Embryonic facial prominence (tissue), 1 donor: Measurements from ENCODE around the gene WBP1L.
A peak's percentile ranks its signal among the peaks of the same experiment; 100 is the strongest.

ENCODE experiments used
- DNase-seq: peaks from one replicate; pipeline ENCODE4 v3.0.0-alpha.2; 2016; ENCODE audit errors: extremely low spot score

Gene WBP1L

DNA sequence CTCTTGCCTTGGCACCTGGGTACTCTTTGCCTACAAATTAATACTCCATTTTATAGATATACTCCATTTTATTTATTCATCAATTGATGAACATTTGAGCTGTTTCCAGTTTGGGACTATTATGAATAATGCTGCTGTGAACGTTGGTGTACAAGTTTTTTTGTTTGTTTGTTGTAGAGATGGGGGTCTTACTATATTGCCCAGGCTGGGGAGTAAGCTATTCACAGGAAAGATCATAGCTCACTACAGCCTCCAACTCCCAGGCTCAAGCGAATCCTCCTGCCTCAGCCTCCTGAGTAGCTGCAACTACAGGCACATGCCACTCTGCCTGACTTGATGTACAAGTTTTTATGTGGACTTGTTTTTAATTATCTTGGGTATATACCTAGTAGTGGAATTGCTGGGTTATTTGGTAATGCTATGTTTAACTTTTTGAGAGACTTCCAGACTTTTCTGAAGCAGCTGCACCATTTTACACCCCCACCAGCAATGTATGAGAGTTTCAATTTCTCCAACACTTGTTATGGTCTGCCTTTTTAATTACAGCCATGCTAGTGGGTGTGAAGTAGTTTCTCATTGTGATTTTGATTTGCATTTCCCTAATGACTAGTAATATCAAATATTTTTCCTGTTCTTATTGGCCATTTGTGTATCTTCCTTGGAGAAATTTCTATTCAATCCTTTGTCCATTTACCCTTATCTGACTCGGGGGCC, 15.9 kb downstream of the WBP1L start:
- no peak for DNase-seq

DNA sequence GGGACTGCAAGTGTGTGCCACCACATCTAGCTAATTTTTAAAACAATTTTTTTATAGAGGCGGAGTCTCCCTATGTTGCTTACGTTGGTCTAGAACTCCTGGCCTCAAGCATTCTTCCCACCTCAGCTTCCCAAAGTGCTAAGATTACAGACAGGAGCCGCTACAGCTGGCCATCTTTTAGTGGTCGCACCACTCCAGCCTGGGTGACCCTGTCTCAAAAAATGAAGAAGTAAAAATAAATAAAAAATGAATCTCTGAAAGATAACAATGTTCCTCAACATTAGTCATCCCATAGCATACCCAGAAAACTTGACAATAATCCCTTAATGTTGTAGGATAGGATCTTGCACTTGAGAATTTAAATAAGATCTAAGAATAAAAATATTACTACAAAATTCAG, 18.2 kb downstream of the WBP1L start:
- DNase-seq: no peak

DNA sequence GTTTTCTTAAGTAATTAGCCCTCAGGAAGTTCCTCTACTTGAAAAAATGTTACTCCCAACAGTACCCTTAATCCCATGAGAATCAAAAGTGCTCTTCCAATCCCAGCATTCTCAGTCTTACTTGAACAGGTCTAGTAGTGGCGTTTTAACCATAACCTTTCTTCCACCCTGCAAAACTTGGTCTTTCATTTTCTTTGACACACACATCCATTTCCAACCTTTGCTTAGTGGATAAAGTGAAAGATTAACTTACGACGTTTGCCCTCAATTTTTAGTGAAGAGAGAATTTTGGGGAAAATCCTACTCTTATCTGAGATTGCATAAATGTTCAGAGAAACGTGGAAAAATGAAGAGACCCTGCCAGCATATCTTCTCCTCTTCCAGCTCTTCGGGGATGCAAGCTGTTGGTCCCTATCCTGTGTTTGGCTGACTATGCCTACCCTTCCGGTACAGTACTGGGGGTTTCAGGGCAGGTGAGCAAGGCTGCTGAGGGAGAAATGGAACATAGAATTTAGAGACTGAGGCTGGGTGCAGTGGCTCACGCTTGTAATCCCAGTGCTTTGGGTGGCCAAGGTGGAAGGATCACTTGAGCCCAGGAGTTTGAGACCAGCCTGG, 18.8 kb downstream of the WBP1L start:
- no peak for DNase-seq

DNA sequence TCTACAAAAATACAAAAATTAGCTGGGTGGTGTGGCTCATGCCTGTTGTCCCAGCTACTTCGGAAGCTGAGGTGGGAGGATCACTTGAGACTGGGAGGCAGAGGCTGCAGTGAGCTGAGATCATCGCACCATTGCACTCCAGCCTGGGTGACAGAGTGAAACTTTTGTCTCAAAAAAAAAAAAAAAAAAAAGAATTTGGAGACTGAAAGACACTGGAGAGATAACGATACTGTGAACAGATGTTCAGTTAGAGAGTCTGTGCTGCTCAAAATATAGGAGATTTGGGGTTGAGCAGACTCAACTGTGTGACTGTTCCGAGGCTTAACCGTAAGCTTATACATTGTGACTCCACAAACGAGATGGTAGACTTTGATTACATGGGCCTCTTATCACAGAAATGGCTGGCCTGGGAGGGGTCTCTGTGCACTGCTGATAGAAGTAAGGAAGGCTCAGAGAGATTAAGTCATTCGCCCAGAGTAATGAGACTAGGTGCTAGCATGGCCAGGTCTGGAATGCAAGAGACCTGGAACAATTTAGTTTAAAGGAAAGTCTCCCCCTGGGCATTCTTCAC, 19.4 kb downstream of the WBP1L start:
- no peak for DNase-seq

DNA sequence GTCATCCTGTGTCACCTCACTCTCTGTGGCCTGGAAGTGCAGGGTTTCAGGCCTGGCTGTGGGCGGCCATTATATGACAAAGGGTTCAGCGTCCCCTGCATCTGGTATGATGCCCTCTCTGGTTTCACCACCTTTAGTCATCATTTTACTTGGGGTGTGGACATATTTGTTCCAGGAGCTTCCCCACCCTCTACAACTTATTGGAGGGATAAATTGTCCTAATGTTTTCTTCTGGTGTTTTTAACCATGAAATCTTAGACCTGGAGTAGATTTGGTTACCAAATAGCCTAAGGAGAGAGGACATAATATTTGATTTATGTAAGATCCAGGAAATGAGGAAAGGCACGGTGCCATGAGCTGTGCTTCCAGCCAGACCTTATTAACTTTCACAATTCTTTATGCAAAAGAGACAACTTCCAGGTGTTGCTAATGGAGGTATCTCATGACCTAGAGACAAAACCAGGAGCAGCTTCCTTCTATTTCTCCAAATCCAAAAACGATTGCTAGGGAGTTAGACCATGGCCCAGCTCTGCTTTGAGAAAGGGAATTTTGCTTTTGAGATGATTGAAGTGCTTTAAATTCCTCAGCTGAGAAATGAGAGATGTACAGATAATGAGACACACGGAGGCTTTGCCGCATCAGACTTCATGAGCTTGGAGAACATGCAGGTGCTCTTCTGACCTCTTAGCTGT, 20.9 kb downstream of the WBP1L start:
- no peak for DNase-seq

DNA sequence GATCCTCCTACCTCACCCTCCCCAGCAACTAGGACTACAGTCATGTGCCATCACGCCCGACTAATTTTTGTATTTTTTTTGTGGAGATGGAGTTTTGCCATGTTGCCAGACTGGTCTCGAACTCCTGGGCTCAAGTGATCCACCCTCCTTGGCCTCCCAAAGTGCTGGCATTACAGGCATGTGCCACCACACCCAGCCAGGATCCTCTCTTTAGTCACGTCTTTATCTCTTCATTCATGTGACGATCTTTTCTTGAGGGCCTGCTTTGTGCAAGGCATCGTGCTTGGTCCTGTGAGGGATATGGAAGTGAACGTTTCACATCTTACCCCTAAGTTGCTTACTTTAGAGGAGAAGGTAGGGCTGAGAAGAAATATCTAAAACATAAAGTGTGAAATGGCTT, 21.6 kb downstream of the WBP1L start:
- no peak for DNase-seq

DNA sequence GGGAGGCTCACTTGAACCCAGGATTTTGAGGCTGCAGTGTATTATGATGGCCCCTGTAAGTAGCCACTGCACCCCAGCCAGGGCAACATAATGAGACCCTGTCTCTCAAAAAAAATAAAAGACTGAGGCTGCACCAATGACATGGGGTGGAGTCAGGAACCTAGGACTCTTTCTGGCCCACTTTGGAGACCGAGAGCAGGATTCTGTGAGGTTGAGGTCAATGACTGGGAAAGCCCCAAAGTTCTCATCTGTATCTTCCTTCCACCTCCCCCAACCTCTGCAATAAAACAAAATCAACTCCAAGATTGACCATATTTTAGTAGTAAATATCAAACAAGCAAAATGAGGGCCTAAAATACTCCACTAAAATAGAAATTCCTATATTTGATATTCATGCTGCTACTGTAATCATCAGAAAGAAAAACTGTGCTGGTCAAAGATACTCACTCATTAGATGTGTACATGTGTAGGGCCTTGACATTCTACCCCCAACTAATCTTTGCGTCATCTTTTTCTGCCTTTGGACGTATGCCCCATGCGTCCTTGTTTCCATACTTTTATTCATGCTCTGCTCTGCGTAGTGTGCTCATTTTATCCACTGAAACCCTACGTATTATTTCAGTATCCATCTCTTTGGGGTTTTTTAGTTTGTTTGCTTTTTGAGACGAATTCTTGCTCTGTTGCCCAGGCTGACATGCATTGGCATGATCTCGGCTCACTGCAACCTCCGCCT, 23.8 kb downstream of the WBP1L start:
- no peak for DNase-seq

DNA sequence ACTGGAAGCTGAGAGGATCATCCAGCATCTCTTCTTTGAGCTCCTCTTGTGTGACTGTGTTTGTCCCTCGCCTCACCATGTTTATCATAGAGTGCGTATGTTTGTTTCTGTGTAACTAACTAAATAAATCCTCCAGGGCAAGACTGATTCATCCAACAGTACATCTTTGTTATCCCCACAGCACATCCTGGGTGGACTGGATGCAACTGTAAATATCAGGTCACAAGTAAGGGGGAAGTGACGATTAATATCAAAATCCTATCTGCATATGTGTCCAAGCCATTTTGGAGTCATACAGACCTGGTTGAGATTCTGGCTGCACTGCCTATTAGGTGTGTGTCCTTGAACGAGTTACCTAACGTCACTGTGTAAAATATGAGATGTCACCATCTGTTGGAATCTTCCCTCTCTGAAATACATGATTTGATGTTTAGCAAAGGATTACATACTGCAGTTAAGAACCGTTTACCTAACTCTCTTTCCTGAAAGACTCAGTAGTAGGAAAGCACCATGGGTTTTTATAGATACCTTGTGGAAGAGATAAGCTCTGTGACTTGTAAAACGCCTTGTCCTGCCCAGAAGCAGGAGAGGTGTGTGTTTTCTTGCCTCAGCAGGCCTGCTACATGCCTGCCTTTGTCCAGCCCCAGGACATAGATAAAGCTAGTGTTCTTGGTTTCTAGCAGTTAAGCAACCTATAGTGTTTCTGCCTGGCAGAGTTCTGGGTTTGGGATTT, 25.8 kb downstream of the WBP1L start:
- no peak for DNase-seq

DNA sequence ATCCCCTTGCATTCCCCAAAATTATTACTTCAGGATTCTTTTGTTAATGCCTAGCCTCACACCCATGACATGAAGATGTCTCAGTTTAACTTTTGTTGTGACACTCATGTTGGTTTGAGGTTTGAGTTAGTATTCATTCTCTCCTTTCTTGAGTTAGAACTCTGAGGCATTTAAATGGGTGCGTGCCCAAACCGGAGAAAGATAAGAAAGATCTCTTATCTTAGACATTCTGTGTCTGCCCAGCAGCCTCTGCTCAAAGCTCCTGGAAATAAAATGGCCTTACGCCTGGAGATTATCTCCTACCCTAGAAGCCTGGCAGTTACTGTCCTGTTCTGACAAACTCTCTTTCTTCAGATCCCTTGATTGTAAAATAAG, 26.3 kb downstream of the WBP1L start:
- no peak for DNase-seq

DNA sequence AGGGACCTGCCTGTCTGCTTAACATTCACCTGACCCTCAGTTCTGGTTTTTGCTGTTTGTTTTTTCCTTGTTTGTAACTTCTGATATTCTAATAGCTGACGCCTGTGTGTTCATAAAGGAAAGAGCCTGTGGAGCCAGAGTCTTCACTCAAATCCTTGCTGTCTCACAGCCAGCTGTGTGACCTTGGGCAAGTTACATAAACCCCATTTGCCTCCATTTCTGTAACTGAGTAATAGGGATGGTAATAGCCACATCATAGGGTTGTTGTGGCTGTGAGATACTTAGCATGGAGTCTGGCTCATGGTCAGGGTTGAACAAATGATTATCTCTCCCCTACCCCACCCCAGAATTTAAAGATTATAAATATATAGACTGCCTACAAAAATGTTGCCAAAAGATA, 27.0 kb downstream of the WBP1L start:
- DNase-seq: no peak

DNA sequence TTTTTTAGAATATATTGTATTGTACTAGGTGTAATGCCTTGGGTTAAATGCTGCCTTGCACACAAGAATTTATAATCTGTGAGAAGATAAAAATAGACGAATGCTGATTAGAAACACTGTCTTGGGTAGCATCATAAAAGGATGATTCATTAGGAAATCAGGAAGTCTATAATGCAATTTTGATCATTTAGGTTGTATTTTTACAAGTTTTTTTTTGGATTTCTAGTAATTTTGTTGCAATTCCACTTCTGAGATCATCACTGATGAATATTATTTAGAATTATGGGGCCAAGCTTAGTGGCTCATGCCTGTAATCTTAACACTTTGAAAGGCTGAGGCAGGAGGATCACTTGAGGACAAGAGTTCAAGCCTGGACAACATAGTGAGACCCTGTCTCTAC, 29.6 kb downstream of the WBP1L start:
- DNase-seq: no peak

DNA sequence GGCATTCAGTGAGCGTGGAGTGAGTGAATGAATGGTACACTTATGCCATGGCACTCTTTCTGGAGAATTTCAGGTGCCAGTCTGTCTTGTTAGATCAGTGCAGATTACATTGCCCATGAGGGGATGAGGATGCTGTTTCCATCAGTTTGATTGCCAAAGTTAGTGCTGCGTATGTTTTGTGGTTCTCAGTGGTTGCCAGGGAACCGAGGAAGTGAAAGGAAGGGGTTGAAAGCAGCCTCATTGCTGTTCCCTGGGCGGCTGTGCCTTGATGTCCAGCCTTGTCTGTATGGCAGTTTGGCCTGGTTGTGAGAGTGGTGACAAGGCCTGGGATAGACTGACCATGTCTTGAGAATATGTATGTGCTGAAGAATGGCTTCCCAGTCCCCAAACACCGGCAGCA, 30.2 kb downstream of the WBP1L start:
- DNase-seq: no peak

DNA sequence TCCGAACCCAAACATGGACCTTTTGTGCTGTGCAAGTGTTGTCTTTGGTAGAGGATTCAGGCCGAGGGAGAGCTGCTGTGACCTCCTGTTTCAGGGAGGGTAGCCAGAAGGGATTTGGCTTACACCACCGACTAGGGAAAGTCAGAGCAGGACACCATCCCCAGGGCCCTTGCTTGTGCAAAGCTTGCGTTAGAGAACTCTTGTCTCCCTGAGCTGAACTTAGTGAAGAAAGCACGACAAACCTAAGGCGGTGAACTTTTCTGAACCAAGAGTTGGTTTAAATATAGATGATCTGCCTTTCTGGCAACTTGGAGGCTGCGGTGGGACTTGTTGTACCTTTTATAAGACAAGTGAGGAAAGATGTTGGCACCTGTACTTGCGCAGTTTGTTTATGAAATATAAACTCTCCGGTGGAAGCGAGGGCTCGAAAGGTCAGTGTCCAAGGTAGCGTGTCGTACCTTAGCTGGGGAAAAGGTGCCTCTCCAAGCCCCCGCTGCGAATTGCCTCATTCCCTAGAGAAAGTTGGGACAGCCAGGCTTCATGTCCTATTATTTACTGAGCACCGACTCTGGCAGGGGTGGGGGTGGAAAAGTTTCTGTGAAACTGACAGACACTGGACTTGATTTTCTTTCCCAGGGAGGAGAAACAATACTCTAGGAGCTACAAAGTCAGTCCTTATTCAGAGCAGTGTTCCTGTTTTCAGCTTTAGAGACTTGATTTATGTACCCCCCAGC, 31.6 kb downstream of the WBP1L start:
- DNase-seq: no peak

DNA sequence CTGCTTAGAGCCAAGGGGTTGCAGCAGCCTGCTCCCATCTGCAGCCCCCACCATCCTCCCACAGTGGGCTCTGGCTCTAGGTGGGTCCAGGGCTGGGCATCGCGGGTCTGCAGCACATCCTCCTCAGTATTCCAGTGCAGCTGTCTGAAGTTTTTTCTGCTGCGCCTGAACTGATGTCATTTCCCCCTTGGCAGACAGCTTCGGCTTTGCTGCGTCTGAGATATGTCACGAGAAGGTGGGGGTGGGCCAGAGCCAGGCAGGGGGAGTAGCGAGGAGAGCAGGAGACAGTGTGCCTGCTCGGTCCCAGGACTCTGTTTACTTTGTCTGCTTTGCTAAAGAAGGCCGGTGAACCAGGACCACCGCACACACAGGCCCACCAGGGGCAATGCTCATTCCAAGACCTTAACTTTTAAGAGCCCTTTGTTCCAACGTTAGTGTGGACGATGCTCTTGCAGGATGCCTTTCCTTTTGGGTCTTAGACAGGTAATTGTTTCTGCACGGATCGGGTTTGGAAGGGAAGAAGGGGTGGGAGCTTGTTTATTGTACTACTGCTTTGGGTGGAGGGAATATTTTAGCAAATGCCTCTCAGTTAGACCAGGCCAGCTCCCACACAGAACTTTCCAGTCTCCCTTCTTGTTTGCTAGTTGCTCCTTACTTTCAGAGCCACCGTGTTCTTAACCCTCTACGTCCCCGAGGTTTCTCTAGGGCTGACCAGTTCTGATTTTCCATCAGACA, 32.4 kb downstream of the WBP1L start:
- peak; percentile 84 for DNase-seq

DNA sequence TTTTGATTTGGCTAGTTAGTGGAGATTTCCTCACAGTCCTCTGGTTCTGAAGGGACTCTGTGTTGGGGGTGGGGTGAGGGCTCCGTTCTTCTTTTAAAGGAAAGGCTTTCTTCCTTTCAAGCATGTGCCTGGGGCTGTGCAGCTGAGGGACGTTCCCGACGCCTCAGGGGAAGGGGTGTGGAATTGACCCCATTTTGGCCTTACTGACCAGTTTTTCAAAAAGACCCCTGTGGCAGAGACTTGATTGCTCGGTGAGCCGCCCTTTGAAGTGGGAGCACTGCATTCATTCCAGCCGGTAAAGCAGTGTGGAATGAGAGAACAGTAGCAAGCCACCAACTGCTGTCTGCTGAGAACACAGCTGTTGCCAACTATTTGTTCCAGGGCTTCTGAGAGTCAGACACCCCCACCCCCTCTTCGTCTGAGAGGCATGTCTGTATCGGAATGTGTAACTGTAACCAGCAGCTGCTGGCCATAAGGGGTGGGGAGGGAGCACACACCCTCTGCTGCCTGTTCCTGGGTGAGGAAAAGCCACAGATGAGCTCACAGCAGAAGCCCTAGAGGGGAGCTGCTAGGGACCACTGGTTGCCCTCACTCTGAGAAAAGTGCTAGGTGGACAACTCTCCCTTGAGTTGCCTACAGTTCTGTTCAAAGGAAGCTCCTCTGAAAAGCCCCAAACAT, 33.2 kb downstream of the WBP1L start:
- peak; percentile 94 for DNase-seq

DNA sequence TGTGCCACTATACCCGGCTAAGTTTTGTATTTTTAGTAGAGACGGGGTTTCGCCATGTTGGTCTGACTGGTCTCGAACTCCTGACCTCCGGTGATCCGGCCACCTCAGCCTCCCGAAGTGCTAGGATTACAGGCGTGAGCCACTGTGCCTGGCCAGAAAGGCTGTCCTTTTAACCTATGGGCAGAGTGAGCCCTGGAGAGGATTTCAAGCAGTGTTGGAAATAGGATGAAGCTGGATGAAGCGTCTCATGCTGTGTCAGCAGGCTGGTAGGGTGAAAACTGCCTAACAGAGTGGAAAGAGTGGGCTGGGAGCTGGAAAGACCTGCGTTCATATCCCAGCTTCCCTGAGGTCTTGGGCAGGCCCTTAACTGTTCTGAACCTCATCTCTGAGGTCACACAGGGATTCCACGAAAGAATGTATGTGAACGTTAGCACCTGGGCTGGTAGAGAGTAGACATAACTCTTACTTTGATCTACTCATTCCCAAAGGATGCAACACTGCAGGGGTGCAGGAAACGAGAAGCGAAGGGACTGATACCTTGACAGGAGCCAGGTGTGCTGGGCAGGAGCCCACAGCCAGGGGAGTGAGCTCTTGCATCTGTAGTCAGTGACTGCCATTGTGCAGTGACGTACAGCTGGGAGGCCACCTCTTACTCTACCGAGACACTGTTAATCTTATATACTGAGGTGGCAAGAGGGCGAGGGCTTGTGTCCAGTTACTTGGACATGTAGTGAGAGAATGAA, 34.1 kb downstream of the WBP1L start:
- no peak for DNase-seq

DNA sequence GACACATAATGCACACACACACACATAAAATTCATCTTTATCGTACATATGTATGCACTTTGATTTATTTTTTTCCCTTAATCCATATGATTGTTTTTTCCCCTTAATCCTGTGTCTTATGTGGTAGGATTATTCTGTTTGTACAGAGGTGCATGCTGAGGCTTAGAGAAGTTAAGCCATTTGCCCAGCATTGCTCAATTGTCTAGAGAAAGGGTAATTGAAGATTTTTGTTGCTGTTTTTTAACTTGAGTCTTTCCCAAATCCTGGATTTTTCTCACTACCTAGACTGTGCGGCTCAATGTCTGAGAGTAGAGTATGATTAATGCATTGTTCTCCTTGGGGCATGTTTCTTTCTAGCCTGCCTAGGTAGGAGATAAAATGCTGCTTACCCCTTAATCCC, 35.0 kb downstream of the WBP1L start:
- DNase-seq: no peak

DNA sequence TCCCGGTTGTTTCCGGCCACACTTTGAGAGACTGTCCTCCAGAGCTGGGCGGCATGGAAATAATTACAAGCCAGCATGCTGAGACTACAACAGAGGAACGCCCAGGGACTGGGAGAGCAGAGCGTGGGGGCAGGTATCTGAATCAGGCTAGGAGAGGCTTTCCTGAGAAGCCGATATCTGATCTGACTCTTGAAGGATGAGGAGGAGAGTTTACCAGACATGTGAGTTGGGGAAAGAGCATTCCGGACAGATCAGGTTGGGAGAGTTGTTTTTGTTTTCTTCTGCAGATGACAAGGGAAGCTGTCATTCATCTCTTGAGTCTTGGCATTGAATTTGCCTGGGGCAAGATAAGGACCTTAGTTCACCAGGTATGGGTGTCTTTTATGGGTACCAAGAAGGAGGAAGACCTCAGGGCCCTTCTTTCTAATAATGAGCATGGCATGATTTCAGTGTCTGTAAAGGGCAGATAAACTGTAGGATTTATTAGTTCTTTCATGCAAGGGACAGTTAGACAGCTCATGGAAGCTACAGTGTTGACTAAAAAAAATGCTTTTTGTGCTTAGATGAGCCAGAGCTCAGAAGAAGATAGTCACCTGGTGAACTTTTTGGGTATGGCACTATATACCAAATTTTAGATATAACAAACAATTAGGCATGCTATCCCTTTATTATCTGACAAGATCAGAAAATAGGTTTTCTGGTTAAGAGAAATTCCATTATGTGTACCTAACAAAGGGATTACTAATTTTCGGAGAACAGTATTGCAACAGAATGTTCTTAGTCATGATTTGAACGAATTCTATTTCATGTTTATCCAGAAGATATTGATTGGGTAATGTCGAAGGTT, 36.2 kb downstream of the WBP1L start:
- no peak for DNase-seq
